Progenitor cell of endocrine pancreas (in vitro differentiated cells): Measurements from ENCODE around the gene GABPA. TPM values are rescaled to one million over a fixed set of nuclear protein-coding genes. Genes with fewer than 3 reads are reported as not detected.
"Not testable (repeated sequence)": the region's sequence is repeated elsewhere in the genome, so short reads cannot be mapped to it uniquely, and the experiment has no call there.

Source experiments
- DNase-seq: peaks from one replicate; pipeline ENCODE4 v3.0.0; 2021; ENCODE audit warnings: low spot score; ENCODE audit not compliant: unreplicated experiment
- H3K27ac Mint-ChIP-seq: 2 replicates; pipeline ENCODE4 v1.8.0; 2021; ENCODE audit warnings: mild to moderate bottlenecking, moderate library complexity, mixed read lengths
- H3K27me3 Mint-ChIP-seq: 2 replicates; pipeline ENCODE4 v1.8.0; 2021; ENCODE audit warnings: mixed read lengths
- H3K36me3 Mint-ChIP-seq: 2 replicates; pipeline ENCODE4 v1.8.0; 2022; ENCODE audit warnings: mixed read lengths; ENCODE audit not compliant: insufficient read depth
- H3K4me1 Mint-ChIP-seq: 2 replicates; pipeline ENCODE4 v1.8.0; 2021; ENCODE audit warnings: low read depth, mixed read lengths
- H3K4me3 Mint-ChIP-seq: 2 replicates; pipeline ENCODE4 v1.8.0; 2021; ENCODE audit warnings: low read depth, mild to moderate bottlenecking, moderate library complexity, mixed read lengths
- H3K9me3 Mint-ChIP-seq: 2 replicates; pipeline ENCODE4 v1.8.0; 2021; ENCODE audit warnings: low read depth, mixed read lengths
- CTCF ChIP-seq: fragments of 200-600 bp; sonication (generic); IDR thresholded peaks from one replicate; pipeline ENCODE4 v1.5.0; 2021; ENCODE audit warnings: antibody characterized with exemption, mild to moderate bottlenecking; ENCODE audit not compliant: unreplicated experiment
- long read RNA-seq: library from polyadenylated mRNA; unstranded; transcript quantifications from one replicate; pipeline ENCODE4 v2.0.0, GENCODE V29; 2020
- total RNA-seq: library from RNA; stranded (reverse); gene quantifications from 2 replicates; pipeline ENCODE4 v1.2.1, GENCODE V29; 2021

Gene GABPA
- 21.8 and 23.5 TPM in 2 replicates for total RNA-seq
- long read RNA-seq, full-length matches to known transcripts, result 125 of 164 reads
- long read RNA-seq, partial matches to known transcripts, result 4 of 164 reads
- long read RNA-seq, other reads (novel, unspliced or antisense), result 35 of 164 reads

GRCh38 chr21:25734904-25735645 lies at the start of gene GABPA, which contains the start of gene ATP5PF:
Gene GABPA (plus strand): TSS chr21:25734972. CDS start chr21:25741599, 6,627 bp downstream.
Gene ATP5PF (minus strand): TSS chr21:25734904. CDS start chr21:25729794, 5,110 bp downstream.
- peak within 1 kb of the TSS; percentile 100 for H3K27ac Mint-ChIP-seq
- H3K36me3 Mint-ChIP-seq, result peaks cover 1% of the 10 kb centered on the region
- no peak for TF ChIP-seq CTCF
- H3K9me3 Mint-ChIP-seq, result no peaks in the 10 kb centered on the region
- peaks cover 24% of the 10 kb centered on the region for H3K4me1 Mint-ChIP-seq
- no peaks in the 10 kb centered on the region for H3K27me3 Mint-ChIP-seq
- peak; percentile 92 for DNase-seq
- peak within 1 kb of the TSS; percentile 99 for H3K4me3 Mint-ChIP-seq

- TF ChIP-seq CTCF, result no peak
- Mint-ChIP-seq H3K4me3 (no peak overlapping the region), H3K27ac (no peak overlapping the region), H3K4me1 (no peaks in the 10 kb centered on the region), H3K27me3 (no peaks in the 10 kb centered on the region), H3K36me3 (no peaks in the 10 kb centered on the region), H3K9me3 (no peaks in the 10 kb centered on the region)
- DNase-seq, result no peak
These were observed 47.0 kb upstream of the GABPA start for GRCh38 chr21:25687787-25688186.

GRCh38 chr21:25688275-25689155 lies 46.3 kb upstream of the GABPA start:
- Mint-ChIP-seq H3K4me1 (no peaks in the 10 kb centered on the region), H3K27me3 (no peaks in the 10 kb centered on the region), H3K36me3 (no peaks in the 10 kb centered on the region), H3K9me3 (no peaks in the 10 kb centered on the region), H3K27ac (no peak overlapping the region), H3K4me3 (no peak overlapping the region)
- no peak for TF ChIP-seq CTCF
- DNase-seq, result no peak

GRCh38 chr21:25689226-25689625 lies 45.5 kb upstream of the GABPA start:
- H3K4me1 Mint-ChIP-seq, result no peaks in the 10 kb centered on the region
- H3K27ac Mint-ChIP-seq, result no peak overlapping the region
- H3K27me3 Mint-ChIP-seq, result no peaks in the 10 kb centered on the region
- no peak for DNase-seq
- TF ChIP-seq CTCF, result no peak
- H3K36me3 Mint-ChIP-seq, result no peaks in the 10 kb centered on the region
- H3K9me3 Mint-ChIP-seq, result no peaks in the 10 kb centered on the region
- no peak overlapping the region for H3K4me3 Mint-ChIP-seq

GRCh38 chr21:25691976-25692375 lies 42.8 kb upstream of the GABPA start:
- H3K4me3 Mint-ChIP-seq, result no peak overlapping the region

GRCh38 chr21:25695461-25695860 lies 39.3 kb upstream of the GABPA start:
- not testable (repeated sequence) for H3K27ac Mint-ChIP-seq, DNase-seq, H3K4me1 Mint-ChIP-seq, H3K27me3 Mint-ChIP-seq, H3K36me3 Mint-ChIP-seq, H3K4me3 Mint-ChIP-seq, H3K9me3 Mint-ChIP-seq

More at GRCh38 chr21:25691976-25692375, 42.8 kb upstream of the GABPA start:
- Mint-ChIP-seq H3K27me3 (no peaks in the 10 kb centered on the region), H3K27ac (no peak overlapping the region), H3K4me1 (no peaks in the 10 kb centered on the region), H3K36me3 (no peaks in the 10 kb centered on the region), H3K9me3 (no peaks in the 10 kb centered on the region)
- TF ChIP-seq CTCF, result no peak
- DNase-seq, result no peak
